Heart left ventricle (tissue), 13 donors: ENCODE measurements around the gene STRADA.

ENCODE experiments used
- POLR2A ChIP-seq, 2 donors: fragments of 450-650 bp; IDR thresholded peaks; one replicate each; pipeline ENCODE4 v1.6.1; 2017; ENCODE audit warnings: antibody characterized with exemption in 2 of 2, mild to moderate bottlenecking in 2 of 2, moderate library complexity in 2 of 2
- TF ChIP-seq, protein P1 (sequence below), 12 donors: fragments of 200-600 bp; sonication (generic) in 4 of 12; IDR thresholded peaks; one replicate each; pipeline versions ENCODE4 v1.5.0 to v1.8.0; 2018 to 2022; ENCODE audit warnings: antibody characterized with exemption in 12 of 12, mild to moderate bottlenecking in 5 of 12
- donor health status: ischemic (EF 13 %, LVEDD 7.1; RV severe dilation, severe dysfunction).
- donor health status: DM: no; HTN: yes; CAD: no.
- donor health status: DM: no; HTN: no; CAD: no.
- donor health status: ischemic (EF 25% LVEDD 6.9; RV normal size, moderate dysfunction).
- donor health status: ischemic (EF 25% LVEDD 5.7; RV mildly dilated, moderate dysfunction).
- donor health status: ischemic (EF 35%, LVEDD 5.7; RV mildly dilated, moderate dysfunction).
- donor health status: nonischemic (EF 11% LVEDD 7.7; RV severe dilation, severe dysfunction).
- donor health status: DM: yes; HTN: yes; CAD: no.
- donor health status: PGD.
- donor health status: ischemic (EF 29% LVEDD 5.4; RV normal size, mild dysfunction).
- donor health status: nonischemic (EF 23%, LVEDD 6.1; RV moderate dilation, normal function).

DNA sequence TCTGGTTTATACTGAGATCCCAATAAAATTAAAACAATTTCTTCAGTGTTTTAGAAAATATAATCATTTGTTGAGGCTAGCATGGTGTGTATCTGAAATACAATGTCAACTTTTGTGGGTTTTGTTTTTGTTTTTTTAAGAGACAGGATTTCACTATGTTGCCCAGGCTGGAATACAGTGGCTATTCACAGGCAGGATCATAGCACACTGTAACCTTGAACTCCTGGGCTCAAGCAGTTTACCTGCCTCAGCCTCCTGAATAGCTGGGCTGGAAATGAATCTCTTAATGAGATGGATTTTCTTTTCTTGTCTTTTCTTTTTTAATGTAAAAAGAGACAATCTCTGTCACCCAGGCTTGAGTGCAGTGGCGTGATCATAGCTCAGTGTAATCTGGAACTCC lies 44.5 kb upstream of the STRADA start:
- TF ChIP-seq, protein P1, sequence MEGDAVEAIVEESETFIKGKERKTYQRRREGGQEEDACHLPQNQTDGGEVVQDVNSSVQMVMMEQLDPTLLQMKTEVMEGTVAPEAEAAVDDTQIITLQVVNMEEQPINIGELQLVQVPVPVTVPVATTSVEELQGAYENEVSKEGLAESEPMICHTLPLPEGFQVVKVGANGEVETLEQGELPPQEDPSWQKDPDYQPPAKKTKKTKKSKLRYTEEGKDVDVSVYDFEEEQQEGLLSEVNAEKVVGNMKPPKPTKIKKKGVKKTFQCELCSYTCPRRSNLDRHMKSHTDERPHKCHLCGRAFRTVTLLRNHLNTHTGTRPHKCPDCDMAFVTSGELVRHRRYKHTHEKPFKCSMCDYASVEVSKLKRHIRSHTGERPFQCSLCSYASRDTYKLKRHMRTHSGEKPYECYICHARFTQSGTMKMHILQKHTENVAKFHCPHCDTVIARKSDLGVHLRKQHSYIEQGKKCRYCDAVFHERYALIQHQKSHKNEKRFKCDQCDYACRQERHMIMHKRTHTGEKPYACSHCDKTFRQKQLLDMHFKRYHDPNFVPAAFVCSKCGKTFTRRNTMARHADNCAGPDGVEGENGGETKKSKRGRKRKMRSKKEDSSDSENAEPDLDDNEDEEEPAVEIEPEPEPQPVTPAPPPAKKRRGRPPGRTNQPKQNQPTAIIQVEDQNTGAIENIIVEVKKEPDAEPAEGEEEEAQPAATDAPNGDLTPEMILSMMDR (IDR thresholded peaks at IDR 0.05), result no peak
- TF ChIP-seq POLR2A (IDR thresholded peaks at IDR 0.05), result no peak
